SU-DHL-6 (cell line): ENCODE data around the gene CDKN1A.

Source experiments
- CTCF ChIP-seq: fragments of 200-600 bp; sonication (generic); IDR thresholded peaks from one replicate; pipeline ENCODE4 v1.5.1; 2017; ENCODE audit warnings: antibody characterized with exemption, mild to moderate bottlenecking, low read length, moderate library complexity; ENCODE audit not compliant: insufficient read depth, poor library complexity, severe bottlenecking
- EZH2phosphoT487 ChIP-seq: fragments of 200-600 bp; sonication (generic), shearing (Covaris generic); conservative IDR thresholded peaks from 2 replicates; pipeline ENCODE4 v1.6.1; 2018; ENCODE audit warnings: mild to moderate bottlenecking, antibody characterized with exemption, low read length, moderate library complexity, mixed read lengths

- no peak for TF ChIP-seq CTCF
- TF ChIP-seq EZH2phosphoT487, result no peak
These were observed 23.3 kb upstream of the CDKN1A start for GRCh38 chr6:36655085-36655724.
